GM12891 (cell line): ENCODE results near the gene WDFY3.
A peak's percentile ranks its signal among the peaks of the same experiment; 100 is the strongest.

Source experiments
- DNase-seq: peaks from one replicate; pipeline ENCODE4 v3.0.0; 2011; ENCODE audit warnings: low spot score; ENCODE audit not compliant: insufficient read length
- FAIRE-seq: peaks from 2 replicates; lab custom pipeline; 2011; peaks lifted over from hg19 to GRCh38; lab: Jason Lieb, UNC
- PAX5 ChIP-seq: IDR thresholded peaks from 2 replicates; pipeline ENCODE4 v1.6.1; 2011; ENCODE audit warnings: low read length, moderate library complexity, mild to moderate bottlenecking; ENCODE audit not compliant: insufficient read depth, severe bottlenecking
- POLR2A ChIP-seq: IDR thresholded peaks from 2 replicates; pipeline ENCODE4 v1.6.1; 2011; ENCODE audit warnings: low read depth, low read length, control low read depth
- POLR2AphosphoS5 ChIP-seq: IDR thresholded peaks from 2 replicates; pipeline ENCODE4 v1.6.1; 2011; ENCODE audit warnings: low read depth, low read length, control low read depth
- POU2F2 ChIP-seq: IDR thresholded peaks from 2 replicates; pipeline ENCODE4 v1.6.1; 2011; ENCODE audit warnings: low read depth, mild to moderate bottlenecking, control low read depth, low read length, moderate library complexity
- SPI1 ChIP-seq: IDR thresholded peaks from 2 replicates; pipeline ENCODE4 v1.6.1; 2011; ENCODE audit warnings: low read depth, low read length, control low read depth
- TAF1 ChIP-seq: IDR thresholded peaks from 2 replicates; pipeline ENCODE4 v1.6.1; 2011; ENCODE audit warnings: low read depth, low read length, control low read depth

Gene WDFY3

GRCh38 chr4:84750260-84750959 is 216.1 kb downstream of the WDFY3 start:
- DNase-seq = peak; percentile 16
- TF ChIP-seq TAF1 (no peak), POLR2A (no peak), POU2F2 (no peak)
- FAIRE-seq = no peak

GRCh38 chr4:84740057-84740456 is 226.4 kb downstream of the WDFY3 start:
- FAIRE-seq (no peak), DNase-seq (no peak)
- TF ChIP-seq POLR2AphosphoS5 (no peak), SPI1 (no peak), PAX5 (no peak), POU2F2 (no peak), POLR2A (no peak), TAF1 (no peak)

- FAIRE-seq (no peak), DNase-seq (no peak)
- no peak for TF ChIP-seq TAF1
Measured at GRCh38 chr4:84738622-84739021, 227.9 kb downstream of the WDFY3 start.

- TF ChIP-seq POU2F2 = no peak
- no peak for TF ChIP-seq SPI1
- TF ChIP-seq TAF1 = no peak
- TF ChIP-seq POLR2AphosphoS5 = no peak
- TF ChIP-seq PAX5 = no peak
- TF ChIP-seq POLR2A = no peak
- no peak for DNase-seq
- FAIRE-seq = no peak
Measured at GRCh38 chr4:84737656-84738055, 228.8 kb downstream of the WDFY3 start.

- DNase-seq (no peak), FAIRE-seq (no peak)
- no peak for TF ChIP-seq PAX5
- TF ChIP-seq POU2F2 = no peak
- TF ChIP-seq POLR2A = no peak
- TF ChIP-seq TAF1 = no peak
- TF ChIP-seq SPI1 = no peak
- no peak for TF ChIP-seq POLR2AphosphoS5
Measured at GRCh38 chr4:84734037-84734436, 232.5 kb downstream of the WDFY3 start.

GRCh38 chr4:84733343-84734033 is 233.0 kb downstream of the WDFY3 start:
- TF ChIP-seq POLR2AphosphoS5 = no peak
- TF ChIP-seq TAF1 = no peak
- TF ChIP-seq POU2F2 = no peak
- no peak for TF ChIP-seq POLR2A
- no peak for TF ChIP-seq PAX5
- no peak for TF ChIP-seq SPI1
- FAIRE-seq (no peak), DNase-seq (no peak)

GRCh38 chr4:84730375-84730774 is 236.1 kb downstream of the WDFY3 start:
- FAIRE-seq = no peak
- DNase-seq = no peak
- no peak for TF ChIP-seq SPI1
- TF ChIP-seq PAX5 = no peak

GRCh38 chr4:84727491-84727890 is 239.0 kb downstream of the WDFY3 start:
- DNase-seq = no peak
- FAIRE-seq = no peak
- TF ChIP-seq POU2F2 = no peak
- no peak for TF ChIP-seq SPI1
- no peak for TF ChIP-seq TAF1

GRCh38 chr4:84726356-84726755 is 240.1 kb downstream of the WDFY3 start:
- no peak for TF ChIP-seq POLR2AphosphoS5
- no peak for TF ChIP-seq SPI1
- no peak for TF ChIP-seq TAF1
- TF ChIP-seq POLR2A = no peak
- no peak for TF ChIP-seq PAX5
- no peak for TF ChIP-seq POU2F2
- FAIRE-seq (no peak), DNase-seq (no peak)

GRCh38 chr4:84722720-84723119 is 243.8 kb downstream of the WDFY3 start:
- DNase-seq (no peak), FAIRE-seq (no peak)
- TF ChIP-seq TAF1 (no peak), SPI1 (no peak), POLR2AphosphoS5 (no peak), POLR2A (no peak), POU2F2 (no peak), PAX5 (no peak)
